A549 (cell line): ENCODE results near the gene CA10. TPM values are rescaled to one million over a fixed set of nuclear protein-coding genes. Genes with fewer than 3 reads are reported as not detected.

ENCODE experiments used
- ATAC-seq, 2 experiments: fragments of 200-7000 bp in 1 of 2; fragments of >200 bp in 1 of 2; cut with Nextera tagmentation in 1 of 2; cut with Tn5 transposase in 1 of 2; 3 replicates each; pipeline versions ENCODE4 v1.8.0 to v1.9.1; 2018 to 2020; ENCODE audit warnings: mild to moderate bottlenecking in 1 of 2, moderate library complexity in 1 of 2
- CTCF ChIA-PET: fragments of 300-600 bp; sonication (Branson Sonifier 250); formaldehyde crosslinking; extraction: SDS; loops from one replicate; lab custom pipeline; 2021; ENCODE audit warnings: antibody characterized with exemption, inconsistent platforms; lab: Yijun Ruan, JAX
- POLR2A ChIA-PET: fragments of 350-600 bp; formaldehyde crosslinking; extraction: SDS; loops from one replicate; lab custom pipeline; 2021; ENCODE audit warnings: antibody characterized with exemption, inconsistent platforms; lab: Yijun Ruan, JAX
- DNase-seq, 2 experiments: peaks; one replicate each; pipeline versions ENCODE4 v3.0.0 to v3.0.0-alpha.2; 2011 to 2016; ENCODE audit warnings: low read depth in 1 of 2, low spot score in 1 of 2
- FAIRE-seq: peaks from 2 replicates; lab custom pipeline; 2011; peaks lifted over from hg19 to GRCh38; lab: Jason Lieb, UNC
- H3K27ac ChIP-seq, 2 experiments: fragments of >200 bp; sonication (Bioruptor Twin); formaldehyde crosslinking; 3 replicates each; pipeline ENCODE4 v1.5.1; 2016 to 2017
- H3K4me1 ChIP-seq: fragments of >200 bp; sonication (Bioruptor Twin); formaldehyde crosslinking; 3 replicates; pipeline ENCODE4 v1.6.1; 2016
- H3K4me2 ChIP-seq: fragments of >200 bp; sonication (Bioruptor Twin); formaldehyde crosslinking; 3 replicates; pipeline ENCODE4 v1.6.1; 2016
- H3K4me3 ChIP-seq: fragments of >200 bp; sonication (Bioruptor Twin); formaldehyde crosslinking; 3 replicates; pipeline ENCODE4 v1.5.1; 2016
- H3K9me3 ChIP-seq: fragments of >200 bp; sonication (Bioruptor Twin); formaldehyde crosslinking; 3 replicates; pipeline ENCODE4 v1.6.1; 2016
- BHLHE40 ChIP-seq: IDR thresholded peaks from 2 replicates; pipeline ENCODE4 v1.6.1; 2012; ENCODE audit warnings: low read depth, low read length, inconsistent platforms
- CBX2 ChIP-seq: fragments of 200-600 bp; sonication (generic); IDR thresholded peaks from 2 replicates; pipeline ENCODE4 v1.6.1; 2016; ENCODE audit warnings: low read depth, mild to moderate bottlenecking, borderline replicate concordance
- CBX8 ChIP-seq: fragments of 200-600 bp; sonication (generic); IDR thresholded peaks from 2 replicates; pipeline ENCODE4 v1.6.1; 2016
- EHF ChIP-seq: fragments of 250-450 bp; sonication (Bioruptor Pico); IDR thresholded peaks from 2 replicates; pipeline ENCODE4 v1.5.0; 2020; ENCODE audit warnings: mild to moderate bottlenecking
- FOSL2 ChIP-seq, 2 experiments: fragments of 450-650 bp in 1 of 2; fragments of >200 bp in 1 of 2; sonication (Bioruptor Twin) in 1 of 2; formaldehyde crosslinking; IDR thresholded peaks; 2 replicates each; pipeline versions ENCODE4 v1.5.0 to v1.6.1; 2016 to 2020; ENCODE audit warnings: mild to moderate bottlenecking in 1 of 2, moderate library complexity in 1 of 2
- GATA3 ChIP-seq: IDR thresholded peaks from 2 replicates; pipeline ENCODE4 v1.6.1; 2012; ENCODE audit warnings: borderline replicate concordance
- HEYL ChIP-seq: fragments of 250-450 bp; sonication (Bioruptor Pico); IDR thresholded peaks from 2 replicates; pipeline ENCODE4 v1.8.0; 2021; ENCODE audit warnings: mild to moderate bottlenecking, moderate library complexity
- HOXB13 ChIP-seq: fragments of 250-450 bp; sonication (Bioruptor Pico); IDR thresholded peaks from 2 replicates; pipeline ENCODE4 v1.5.0; 2020; ENCODE audit warnings: low read depth, mild to moderate bottlenecking, moderate library complexity
- HOXB5 ChIP-seq: fragments of 250-450 bp; sonication (Bioruptor Pico); IDR thresholded peaks from 2 replicates; pipeline ENCODE4 v1.5.0; 2020; ENCODE audit warnings: mild to moderate bottlenecking, moderate library complexity
- JUN ChIP-seq, 2 experiments: fragments of >200 bp; sonication (Bioruptor Twin); formaldehyde crosslinking; IDR thresholded peaks; 2 replicates in 1 of 2; 3 replicates in 1 of 2; pipeline ENCODE4 v1.6.1; 2016 to 2017
- JUNB ChIP-seq: fragments of >200 bp; sonication (Bioruptor Twin); formaldehyde crosslinking; IDR thresholded peaks from 2 replicates; pipeline ENCODE4 v1.6.1; 2016
- MAZ ChIP-seq: fragments of 150-350 bp; IDR thresholded peaks from 2 replicates; pipeline ENCODE4 v1.6.1; 2014; ENCODE audit warnings: antibody characterized with exemption, low read depth, low read length, borderline replicate concordance
- MYC ChIP-seq: IDR thresholded peaks from 2 replicates; pipeline ENCODE4 v1.6.1; 2012; ENCODE audit warnings: mild to moderate bottlenecking, inconsistent platforms, low read length, improper control_type of control experiment, borderline replicate concordance
- NFE2L2 ChIP-seq: fragments of 150-350 bp; conservative IDR thresholded peaks from 2 replicates; pipeline ENCODE4 v1.6.1; 2014; ENCODE audit warnings: low read length
- NPAS2 ChIP-seq: fragments of 250-450 bp; sonication (Bioruptor Pico); IDR thresholded peaks from 2 replicates; pipeline ENCODE4 v1.8.0; 2022; ENCODE audit warnings: mild to moderate bottlenecking, moderate library complexity, borderline replicate concordance
- POLR2AphosphoS2 ChIP-seq: conservative IDR thresholded peaks from 2 replicates; pipeline ENCODE4 v1.6.1; 2012; ENCODE audit warnings: low read length, improper control_type of control experiment, inconsistent platforms
- RFX5 ChIP-seq: fragments of 450-650 bp; IDR thresholded peaks from 2 replicates; pipeline ENCODE4 v1.7.1; 2014; ENCODE audit warnings: antibody characterized with exemption, mild to moderate bottlenecking, moderate library complexity
- RNF2 ChIP-seq: fragments of 200-600 bp; sonication (generic); IDR thresholded peaks from 2 replicates; pipeline ENCODE4 v1.6.1; 2016; ENCODE audit warnings: low read depth, mild to moderate bottlenecking, antibody characterized with exemption, moderate library complexity, borderline replicate concordance
- TP53 ChIP-seq: fragments of 250-450 bp; sonication (Bioruptor Pico); IDR thresholded peaks from 2 replicates; pipeline ENCODE4 v1.5.0; 2021; ENCODE audit warnings: mild to moderate bottlenecking, moderate library complexity
- ZC3H11A ChIP-seq: fragments of 450-650 bp; IDR thresholded peaks from 2 replicates; pipeline ENCODE4 v1.6.1; 2014; ENCODE audit warnings: antibody characterized with exemption, mild to moderate bottlenecking
- ZFP36 ChIP-seq: fragments of 450-650 bp; IDR thresholded peaks from 2 replicates; pipeline ENCODE4 v1.6.1; 2014; ENCODE audit warnings: borderline replicate concordance; ENCODE audit not compliant: partially characterized antibody
- WGBS: methylation state at CpG from one replicate; pipeline ENCODE4 v1.1.6; 2017; ENCODE audit errors: missing lambda C conversion rate; 5-methylcytosine and 5-hydroxymethylcytosine counted together
- polyA plus RNA-seq, 4 experiments: library from polyadenylated mRNA; depleted of rRNA in 3 of 4; stranded (reverse); fragments of >200 nt; fragmentation: RNase III in 1 of 4; extraction: RNeasy Plus Mini Kit Qiagen cat#74134 plus additional on column Dnase treatment in 1 of 4; gene quantifications; 2 replicates in 3 of 4; 3 replicates in 1 of 4; pipeline ENCODE4 v1.2.3, GENCODE V29; 2011 to 2017
- TF ChIP-seq, protein P1 (sequence below): fragments of 200-600 bp; sonication (generic); IDR thresholded peaks from 2 replicates; pipeline ENCODE4 v1.6.1; 2016; ENCODE audit warnings: antibody characterized with exemption, mild to moderate bottlenecking, moderate library complexity
- TF ChIP-seq, protein P2 (sequence below): IDR thresholded peaks from 2 replicates; pipeline ENCODE4 v1.6.1; 2012
- TF ChIP-seq, protein P3 (sequence below): fragments of >200 bp; sonication (Bioruptor Twin); formaldehyde crosslinking; IDR thresholded peaks from 3 replicates; pipeline ENCODE4 v1.6.1; 2016
- TF ChIP-seq, protein P4 (sequence below): IDR thresholded peaks from 2 replicates; pipeline ENCODE4 v1.6.1; 2012; ENCODE audit warnings: low read depth, borderline replicate concordance
- TF ChIP-seq, protein P5 (sequence below): fragments of >200 bp; sonication (Bioruptor Twin); formaldehyde crosslinking; IDR thresholded peaks from 2 replicates; pipeline ENCODE4 v1.6.1; 2016
- TF ChIP-seq, protein P6 (sequence below): fragments of 250-450 bp; sonication (Bioruptor Pico); IDR thresholded peaks from 2 replicates; pipeline ENCODE4 v1.5.0; 2020; ENCODE audit warnings: low read depth, mild to moderate bottlenecking, moderate library complexity
- TF ChIP-seq, protein P7 (sequence below): fragments of 450-650 bp; IDR thresholded peaks from 2 replicates; pipeline ENCODE4 v1.6.1; 2014; ENCODE audit warnings: antibody characterized with exemption

The CA10 gene
- polyA plus RNA-seq, 2 of the 4 experiments (the other 2 are of a cell fraction): not detected

DNA sequence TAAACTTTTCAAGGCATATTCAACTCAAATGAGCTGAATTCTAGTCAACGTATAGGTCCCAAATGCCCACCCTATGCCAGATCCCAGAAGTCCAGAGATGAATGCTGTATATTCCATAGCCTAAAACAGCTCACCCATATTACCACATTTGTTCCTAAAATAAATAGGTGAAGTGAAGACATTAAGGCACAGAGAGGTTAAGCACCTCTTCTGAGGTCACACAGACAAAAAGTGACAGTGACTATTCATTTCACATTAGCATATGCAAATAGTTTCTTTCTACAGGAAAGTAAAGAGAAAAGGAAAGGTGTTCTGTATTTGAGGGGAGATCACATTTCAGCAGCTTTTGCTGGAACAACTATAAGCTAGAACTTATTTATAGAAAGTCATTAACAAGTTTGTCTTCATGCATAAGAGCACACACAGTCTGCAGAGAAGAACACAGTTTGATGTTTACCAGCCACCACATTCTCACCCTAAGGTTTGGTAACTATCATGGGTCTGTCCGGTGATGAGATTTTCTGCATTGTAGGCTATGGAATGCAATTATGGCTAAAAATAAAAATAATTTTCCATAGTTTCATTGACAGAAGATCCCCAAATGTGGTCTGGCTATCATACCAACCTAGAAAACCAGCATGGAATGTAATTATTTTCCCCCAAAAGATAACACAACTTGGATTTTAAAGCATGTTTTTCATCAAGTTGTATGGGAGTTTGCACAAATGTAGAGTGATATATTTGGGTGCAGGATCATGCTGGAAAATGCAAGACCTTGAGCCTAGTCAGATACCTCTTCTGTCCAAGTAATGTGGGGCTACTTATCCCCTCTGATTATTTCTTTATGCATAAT, 496.1 kb downstream of the CA10 start:
- H3K4me2 ChIP-seq: no peak overlapping the region
- DNase-seq (no peak), ATAC-seq (no peak), FAIRE-seq (no peak)
- TF ChIP-seq NPAS2 (no peak), HOXB13 (CRISPR knock-in tag) (no peak), TP53 (CRISPR knock-in tag) (no peak), MAZ (no peak), CBX2 (no peak), ZC3H11A (no peak), FOSL2 (IDR thresholded peaks at IDR 0.05) (no peak), FOSL2 (CRISPR knock-in tag; IDR thresholded peaks at IDR 0.05) (no peak), RNF2 (no peak), MYC (no peak)
- TF ChIP-seq, protein P1, sequence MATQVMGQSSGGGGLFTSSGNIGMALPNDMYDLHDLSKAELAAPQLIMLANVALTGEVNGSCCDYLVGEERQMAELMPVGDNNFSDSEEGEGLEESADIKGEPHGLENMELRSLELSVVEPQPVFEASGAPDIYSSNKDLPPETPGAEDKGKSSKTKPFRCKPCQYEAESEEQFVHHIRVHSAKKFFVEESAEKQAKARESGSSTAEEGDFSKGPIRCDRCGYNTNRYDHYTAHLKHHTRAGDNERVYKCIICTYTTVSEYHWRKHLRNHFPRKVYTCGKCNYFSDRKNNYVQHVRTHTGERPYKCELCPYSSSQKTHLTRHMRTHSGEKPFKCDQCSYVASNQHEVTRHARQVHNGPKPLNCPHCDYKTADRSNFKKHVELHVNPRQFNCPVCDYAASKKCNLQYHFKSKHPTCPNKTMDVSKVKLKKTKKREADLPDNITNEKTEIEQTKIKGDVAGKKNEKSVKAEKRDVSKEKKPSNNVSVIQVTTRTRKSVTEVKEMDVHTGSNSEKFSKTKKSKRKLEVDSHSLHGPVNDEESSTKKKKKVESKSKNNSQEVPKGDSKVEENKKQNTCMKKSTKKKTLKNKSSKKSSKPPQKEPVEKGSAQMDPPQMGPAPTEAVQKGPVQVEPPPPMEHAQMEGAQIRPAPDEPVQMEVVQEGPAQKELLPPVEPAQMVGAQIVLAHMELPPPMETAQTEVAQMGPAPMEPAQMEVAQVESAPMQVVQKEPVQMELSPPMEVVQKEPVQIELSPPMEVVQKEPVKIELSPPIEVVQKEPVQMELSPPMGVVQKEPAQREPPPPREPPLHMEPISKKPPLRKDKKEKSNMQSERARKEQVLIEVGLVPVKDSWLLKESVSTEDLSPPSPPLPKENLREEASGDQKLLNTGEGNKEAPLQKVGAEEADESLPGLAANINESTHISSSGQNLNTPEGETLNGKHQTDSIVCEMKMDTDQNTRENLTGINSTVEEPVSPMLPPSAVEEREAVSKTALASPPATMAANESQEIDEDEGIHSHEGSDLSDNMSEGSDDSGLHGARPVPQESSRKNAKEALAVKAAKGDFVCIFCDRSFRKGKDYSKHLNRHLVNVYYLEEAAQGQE: no peak
- TF ChIP-seq, protein P2, sequence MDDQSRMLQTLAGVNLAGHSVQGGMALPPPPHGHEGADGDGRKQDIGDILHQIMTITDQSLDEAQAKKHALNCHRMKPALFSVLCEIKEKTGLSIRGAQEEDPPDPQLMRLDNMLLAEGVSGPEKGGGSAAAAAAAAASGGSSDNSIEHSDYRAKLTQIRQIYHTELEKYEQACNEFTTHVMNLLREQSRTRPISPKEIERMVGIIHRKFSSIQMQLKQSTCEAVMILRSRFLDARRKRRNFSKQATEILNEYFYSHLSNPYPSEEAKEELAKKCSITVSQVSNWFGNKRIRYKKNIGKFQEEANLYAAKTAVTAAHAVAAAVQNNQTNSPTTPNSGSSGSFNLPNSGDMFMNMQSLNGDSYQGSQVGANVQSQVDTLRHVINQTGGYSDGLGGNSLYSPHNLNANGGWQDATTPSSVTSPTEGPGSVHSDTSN: no peak
- TF ChIP-seq, protein P3, sequence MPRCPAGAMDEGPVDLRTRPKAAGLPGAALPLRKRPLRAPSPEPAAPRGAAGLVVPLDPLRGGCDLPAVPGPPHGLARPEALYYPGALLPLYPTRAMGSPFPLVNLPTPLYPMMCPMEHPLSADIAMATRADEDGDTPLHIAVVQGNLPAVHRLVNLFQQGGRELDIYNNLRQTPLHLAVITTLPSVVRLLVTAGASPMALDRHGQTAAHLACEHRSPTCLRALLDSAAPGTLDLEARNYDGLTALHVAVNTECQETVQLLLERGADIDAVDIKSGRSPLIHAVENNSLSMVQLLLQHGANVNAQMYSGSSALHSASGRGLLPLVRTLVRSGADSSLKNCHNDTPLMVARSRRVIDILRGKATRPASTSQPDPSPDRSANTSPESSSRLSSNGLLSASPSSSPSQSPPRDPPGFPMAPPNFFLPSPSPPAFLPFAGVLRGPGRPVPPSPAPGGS: no peak
- TF ChIP-seq, protein P4, sequence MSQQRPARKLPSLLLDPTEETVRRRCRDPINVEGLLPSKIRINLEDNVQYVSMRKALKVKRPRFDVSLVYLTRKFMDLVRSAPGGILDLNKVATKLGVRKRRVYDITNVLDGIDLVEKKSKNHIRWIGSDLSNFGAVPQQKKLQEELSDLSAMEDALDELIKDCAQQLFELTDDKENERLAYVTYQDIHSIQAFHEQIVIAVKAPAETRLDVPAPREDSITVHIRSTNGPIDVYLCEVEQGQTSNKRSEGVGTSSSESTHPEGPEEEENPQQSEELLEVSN: no peak
- WGBS: 12% methylated on average over 2 of the region's 2 CpGs
- POLR2A ChIA-PET: no interaction called here
- H3K27ac ChIP-seq: no peak overlapping the region
- H3K4me3 ChIP-seq: no peak overlapping the region
- CTCF ChIA-PET: no interaction called here
- H3K4me1 ChIP-seq: no peaks in the 10 kb centered on the region
- peaks cover 6% of the 10 kb centered on the region; the same call in 2 of the 3 replicates for H3K9me3 ChIP-seq

DNA sequence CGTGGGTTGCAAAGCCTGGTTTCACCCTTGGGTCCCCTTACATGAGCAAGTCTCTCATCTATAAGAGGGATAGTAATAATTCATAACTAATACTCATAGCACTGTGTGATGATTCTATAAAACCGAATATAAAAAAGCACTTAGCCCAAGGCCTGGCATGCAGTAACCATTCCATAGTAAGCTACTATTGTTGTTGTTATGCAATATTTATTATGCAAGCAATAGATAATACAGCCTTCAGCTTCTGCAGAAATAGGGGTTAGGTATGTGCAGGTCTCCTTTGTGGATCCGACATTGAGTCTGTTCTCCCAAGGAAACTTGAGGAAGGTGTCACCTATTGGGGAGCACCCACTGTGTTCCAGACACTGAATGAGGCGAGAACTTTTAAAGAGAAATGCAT, 497.1 kb downstream of the CA10 start:
- TF ChIP-seq BHLHE40: no peak
- no peak for TF ChIP-seq RFX5
- TF ChIP-seq, protein P5, sequence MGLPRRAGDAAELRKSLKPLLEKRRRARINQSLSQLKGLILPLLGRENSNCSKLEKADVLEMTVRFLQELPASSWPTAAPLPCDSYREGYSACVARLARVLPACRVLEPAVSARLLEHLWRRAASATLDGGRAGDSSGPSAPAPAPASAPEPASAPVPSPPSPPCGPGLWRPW: no peak
- no peak for TF ChIP-seq HEYL
- TF ChIP-seq CBX8: no peak
- no peak for TF ChIP-seq GATA3
- no peak for TF ChIP-seq POLR2AphosphoS2
- no peak for TF ChIP-seq HOXB5 (CRISPR knock-in tag)
- no peak for TF ChIP-seq TP53 (CRISPR knock-in tag)
- TF ChIP-seq, protein P6, sequence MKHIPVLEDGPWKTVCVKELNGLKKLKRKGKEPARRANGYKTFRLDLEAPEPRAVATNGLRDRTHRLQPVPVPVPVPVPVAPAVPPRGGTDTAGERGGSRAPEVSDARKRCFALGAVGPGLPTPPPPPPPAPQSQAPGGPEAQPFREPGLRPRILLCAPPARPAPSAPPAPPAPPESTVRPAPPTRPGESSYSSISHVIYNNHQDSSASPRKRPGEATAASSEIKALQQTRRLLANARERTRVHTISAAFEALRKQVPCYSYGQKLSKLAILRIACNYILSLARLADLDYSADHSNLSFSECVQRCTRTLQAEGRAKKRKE (CRISPR knock-in tag): no peak
- TF ChIP-seq ZFP36: no peak
- TF ChIP-seq JUNB: no peak
- TF ChIP-seq, protein P4: no peak
- TF ChIP-seq, protein P7, sequence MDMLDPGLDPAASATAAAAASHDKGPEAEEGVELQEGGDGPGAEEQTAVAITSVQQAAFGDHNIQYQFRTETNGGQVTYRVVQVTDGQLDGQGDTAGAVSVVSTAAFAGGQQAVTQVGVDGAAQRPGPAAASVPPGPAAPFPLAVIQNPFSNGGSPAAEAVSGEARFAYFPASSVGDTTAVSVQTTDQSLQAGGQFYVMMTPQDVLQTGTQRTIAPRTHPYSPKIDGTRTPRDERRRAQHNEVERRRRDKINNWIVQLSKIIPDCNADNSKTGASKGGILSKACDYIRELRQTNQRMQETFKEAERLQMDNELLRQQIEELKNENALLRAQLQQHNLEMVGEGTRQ: no peak
- TF ChIP-seq NFE2L2: no peak
- no peak for TF ChIP-seq JUN (IDR thresholded peaks at IDR 0.05)
- no peak for TF ChIP-seq EHF (CRISPR knock-in tag)
- ChIA-PET CTCF (no interaction called here), POLR2A (no interaction called here)
- Histone ChIP-seq H3K9me3 (no peaks in the 10 kb centered on the region), H3K4me1 (no peaks in the 10 kb centered on the region), H3K27ac (no peak overlapping the region), H3K4me3 (no peak overlapping the region), H3K4me2 (no peak overlapping the region)
- ATAC-seq (no peak), DNase-seq (no peak), FAIRE-seq (no peak)
- 5% methylated on average over 4 of the region's 4 CpGs for WGBS
